Testis (tissue), 2 donors: ENCODE data around the gene MRPL20.
"Not testable (repeated sequence)": the region's sequence is repeated elsewhere in the genome, so short reads cannot be mapped to it uniquely, and the experiment has no call there.

ENCODE experiments used
- CTCF ChIP-seq, 3 experiments: fragments of 450-650 bp in 2 of 3; fragments of 200-600 bp in 1 of 3; sonication (generic) in 1 of 3; IDR thresholded peaks; one replicate each; pipeline ENCODE4 v1.5.1; 2016 to 2019; ENCODE audit warnings: antibody characterized with exemption in 3 of 3, mild to moderate bottlenecking in 2 of 3, moderate library complexity in 1 of 3
- POLR2A ChIP-seq: fragments of 450-650 bp; IDR thresholded peaks from one replicate; pipeline ENCODE4 v1.6.1; 2017; ENCODE audit warnings: antibody characterized with exemption, mild to moderate bottlenecking, moderate library complexity

- not testable (repeated sequence) for TF ChIP-seq CTCF (IDR thresholded peaks at IDR 0.05); POLR2A
These were observed 39.5 kb upstream of the MRPL20 start for GRCh38 chr1:1446631-1447030.
